Small intestine (tissue), 7 donors: ENCODE measurements around the gene TM2D3. TPM values are rescaled to one million over a fixed set of nuclear protein-coding genes. Genes with fewer than 3 reads are reported as not detected.
A peak's percentile ranks its signal among the peaks of the same experiment; 100 is the strongest.

Experiments used
- DNase-seq, 2 donors: peaks; one replicate each; pipeline versions ENCODE4 v3.0.0 to v3.0.0-alpha.2; 2013
- FAIRE-seq: peaks from 2 replicates; lab custom pipeline; 2012; peaks lifted over from hg19 to GRCh38; lab: Jason Lieb, UNC
- H3K27ac ChIP-seq, 3 donors: one replicate each; pipeline ENCODE4 v1.5.1; 2013; ENCODE audit warnings: low read length in 2 of 3, mild to moderate bottlenecking in 2 of 3, control low read depth in 1 of 3, inconsistent platforms in 1 of 3, low read depth in 1 of 3, moderate library complexity in 1 of 3
- H3K27me3 ChIP-seq, 3 donors: one replicate each; pipeline ENCODE4 v1.6.1; 2013; ENCODE audit warnings: low read length in 3 of 3, inconsistent platforms in 1 of 3; ENCODE audit not compliant: control insufficient read depth in 3 of 3, insufficient read depth in 3 of 3
- H3K36me3 ChIP-seq, 3 donors: one replicate each; pipeline ENCODE4 v1.6.1; 2013; ENCODE audit warnings: low read length in 3 of 3, inconsistent platforms in 1 of 3, low read depth in 1 of 3, mild to moderate bottlenecking in 1 of 3, moderate library complexity in 1 of 3; ENCODE audit not compliant: control insufficient read depth in 3 of 3, insufficient read depth in 2 of 3
- H3K4me1 ChIP-seq, 3 donors: one replicate each; pipeline ENCODE4 v1.6.1; 2013; ENCODE audit warnings: low read length in 2 of 3, inconsistent platforms in 1 of 3, low read depth in 1 of 3, mild to moderate bottlenecking in 1 of 3, moderate library complexity in 1 of 3; ENCODE audit not compliant: control insufficient read depth in 3 of 3, insufficient read depth in 2 of 3
- H3K4me3 ChIP-seq, 3 donors: one replicate each; pipeline ENCODE4 v1.5.1; 2013; ENCODE audit warnings: low read length in 3 of 3, control low read depth in 1 of 3, inconsistent platforms in 1 of 3, low read depth in 1 of 3, mild to moderate bottlenecking in 1 of 3, moderate library complexity in 1 of 3
- H3K9me3 ChIP-seq, 2 donors: one replicate each; pipeline ENCODE4 v1.6.1; 2013; ENCODE audit warnings: low read depth in 1 of 2, low read length in 1 of 2; ENCODE audit not compliant: control insufficient read depth in 2 of 2, insufficient read depth in 1 of 2
- WGBS, 3 donors: extraction: QIAGEN DNeasy Blood & Tissue Kit; methylation state at CpG; one replicate each; pipeline ENCODE4 v1.1.7; 2013; 5-methylcytosine and 5-hydroxymethylcytosine counted together
- polyA plus RNA-seq, 4 donors: library from polyadenylated mRNA; stranded (reverse) in 3 of 4; unstranded in 1 of 4; fragments of 200-250 nt in 3 of 4; fragments of 120-200 nt in 1 of 4; gene quantifications; one replicate each; pipeline versions ENCODE4 v1.2.1 to v1.2.3, GENCODE V29; 2013
- donor health status: healthy with polysubstance abuse.
- donor health status: control.
- donor health status: control.
- donor health status: Bipolar disorder and iron deficiency.
- donor health status: healthy.

Gene TM2D3
- polyA plus RNA-seq, 4 donors: 19.0 to 47.6 (median 31.5) TPM

DNA sequence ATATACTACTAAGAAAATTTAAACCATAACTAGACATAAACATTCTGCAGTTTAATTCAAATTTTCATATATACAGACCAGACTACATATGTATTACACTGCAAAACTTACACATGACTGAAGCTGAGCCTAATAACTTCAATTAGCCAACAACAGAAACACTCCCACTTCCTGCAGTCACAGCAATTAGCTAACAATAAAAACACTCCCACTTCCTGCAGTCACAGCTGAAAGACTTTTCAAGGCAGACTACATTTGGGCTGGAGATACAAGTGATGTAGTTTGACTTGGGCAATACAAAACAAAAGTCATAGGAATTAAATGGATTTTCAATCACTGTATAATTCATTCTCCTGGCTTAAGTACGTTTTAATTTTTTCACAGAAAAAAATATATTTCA, 10.3 kb downstream of the TM2D3 start:
- no peak for FAIRE-seq
- Histone ChIP-seq H3K36me3 (peaks cover 6 to 26% (median 14%) of the 10 kb centered on the region in 3 donors), H3K27ac (peak overlapping the region in 1 of 3 donors; percentile 36), H3K9me3 (peaks cover 0 to 2% of the 10 kb centered on the region in 2 donors), H3K4me3 (no peak overlapping the region), H3K4me1 (peaks cover 0 to 11% (median under 1%) of the 10 kb centered on the region in 3 donors), H3K27me3 (no peaks in the 10 kb centered on the region)
- DNase-seq: peak; percentile 63 to 71
- 45 to 60% (median 50%) methylated on average over 1 of the region's 1 CpG for WGBS, 3 donors

DNA sequence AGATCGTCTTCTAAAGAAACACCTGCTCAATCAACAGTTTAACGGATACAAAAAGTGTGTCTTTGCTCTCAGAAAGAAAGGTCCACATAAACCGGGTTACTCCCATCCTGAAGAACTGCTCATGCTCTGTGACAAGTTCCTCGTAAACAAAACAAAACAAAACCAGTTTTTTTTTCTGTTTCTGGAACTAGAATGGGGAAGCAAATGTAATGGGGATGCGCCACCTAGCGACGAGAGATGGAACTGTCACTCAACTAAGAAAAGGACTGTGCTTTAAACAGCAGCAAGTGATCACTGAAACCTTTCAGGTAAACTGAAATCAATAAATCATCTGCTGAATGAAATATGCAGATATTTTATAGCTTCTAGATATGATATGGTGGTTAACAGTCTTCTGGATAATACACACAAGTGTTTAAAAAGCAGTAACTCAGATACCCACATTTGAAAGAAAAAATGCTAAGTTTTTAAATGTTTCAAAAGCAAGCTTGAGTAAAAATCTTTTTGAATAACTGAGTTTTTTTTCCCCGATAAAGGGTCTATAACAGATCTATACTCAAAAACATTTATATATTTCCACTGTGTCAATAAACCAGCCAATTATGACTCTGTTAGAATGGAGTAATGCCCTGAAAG, 10.9 kb downstream of the TM2D3 start:
- peak; percentile 47 for FAIRE-seq
- 23 to 26% (median 24%) methylated on average over 8 of the region's 8 CpGs for WGBS, 3 donors
- Histone ChIP-seq H3K27ac (peak overlapping the region in 2 of 3 donors; percentile 25 to 36), H3K4me1 (peaks cover 0 to 11% (median 2%) of the 10 kb centered on the region in 3 donors), H3K27me3 (no peaks in the 10 kb centered on the region), H3K9me3 (peaks cover 0 to 2% of the 10 kb centered on the region in 2 donors), H3K4me3 (no peak overlapping the region), H3K36me3 (peaks cover 6 to 22% (median 14%) of the 10 kb centered on the region in 3 donors)
- peak; percentile 70 to 84 for DNase-seq

DNA sequence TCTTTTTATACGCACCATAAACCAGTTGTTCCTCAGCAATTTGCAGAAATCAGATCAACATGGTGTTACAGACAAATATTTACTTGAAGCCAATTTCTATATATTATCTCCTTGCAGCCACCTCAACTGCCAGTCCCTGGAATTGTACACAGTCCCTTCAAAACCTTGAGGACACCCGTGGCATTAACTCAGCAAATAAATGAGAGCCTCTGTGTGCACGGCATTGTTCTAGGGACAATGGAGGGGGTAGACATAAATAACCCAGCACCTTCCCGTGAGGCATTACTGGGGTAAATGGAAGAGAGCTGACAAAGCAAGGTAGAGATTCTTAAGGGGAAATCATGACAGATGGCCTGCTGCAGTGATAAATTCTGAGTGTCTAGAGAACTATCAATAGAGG, 12.5 kb downstream of the TM2D3 start:
- H3K9me3 ChIP-seq: peaks cover 0 to 2% of the 10 kb centered on the region in 2 donors
- peaks cover 3 to 19% (median 10%) of the 10 kb centered on the region in 3 donors for H3K36me3 ChIP-seq
- 89 to 96% (median 90%) methylated on average over 4 of the region's 4 CpGs for WGBS, 3 donors
- peaks cover 0 to 11% (median 2%) of the 10 kb centered on the region in 3 donors for H3K4me1 ChIP-seq
- H3K4me3 ChIP-seq: no peak overlapping the region
- no peak for DNase-seq
- no peak overlapping the region for H3K27ac ChIP-seq
- no peak for FAIRE-seq
- H3K27me3 ChIP-seq: no peaks in the 10 kb centered on the region

DNA sequence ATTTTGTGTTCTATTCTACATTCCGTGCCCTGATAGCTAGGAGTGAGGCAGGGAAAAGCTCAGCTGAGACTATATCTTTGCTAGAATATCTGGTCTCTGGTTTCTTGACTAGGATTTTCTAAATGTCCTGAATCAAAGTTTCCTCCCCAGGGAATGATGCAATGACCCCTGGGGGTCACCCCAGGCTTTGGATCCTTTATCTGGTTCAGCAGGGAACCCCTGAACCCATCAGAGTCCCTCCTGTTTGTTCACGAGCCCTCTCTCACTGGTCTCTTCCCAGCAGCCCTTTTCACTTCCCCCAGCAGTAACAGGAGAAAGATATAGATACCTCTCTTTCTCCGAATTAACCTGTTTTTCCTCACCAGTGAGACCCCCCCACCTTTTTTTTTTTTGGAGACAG, 14.3 kb downstream of the TM2D3 start:
- WGBS, 3 donors: 30 to 67% (median 53%) methylated on average over 3 of the region's 3 CpGs
- FAIRE-seq (no peak), DNase-seq (no peak)
- Histone ChIP-seq H3K4me1 (peaks cover 0 to 11% (median 2%) of the 10 kb centered on the region in 3 donors), H3K9me3 (peaks cover 0 to 2% of the 10 kb centered on the region in 2 donors), H3K36me3 (peaks cover 0 to 9% (median 3%) of the 10 kb centered on the region in 3 donors), H3K27ac (peak overlapping the region in 1 of 3 donors; percentile 21), H3K4me3 (no peak overlapping the region), H3K27me3 (no peaks in the 10 kb centered on the region)

DNA sequence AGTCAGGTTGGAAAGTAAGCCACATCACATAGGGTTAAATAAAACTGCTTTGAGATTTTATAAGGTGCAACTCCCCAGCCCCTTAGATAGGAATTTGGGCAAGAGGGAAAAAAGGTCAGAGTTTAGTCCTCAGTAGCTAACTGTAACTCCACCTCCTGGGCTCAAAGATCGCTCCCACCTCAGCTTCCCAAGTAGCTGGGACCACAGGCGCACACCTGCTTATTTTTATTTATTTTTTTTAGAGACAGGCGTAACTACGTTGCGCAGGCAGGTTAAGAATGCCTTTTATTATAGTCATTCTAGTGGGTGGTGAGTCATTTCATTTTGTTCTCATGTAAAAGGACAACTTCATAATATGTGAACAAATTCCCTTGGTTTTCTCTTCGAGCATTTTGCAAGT, 14.7 kb downstream of the TM2D3 start:
- Histone ChIP-seq H3K4me3 (no peak overlapping the region), H3K9me3 (peaks cover 0 to 2% of the 10 kb centered on the region in 2 donors), H3K36me3 (peaks cover 0 to 8% (median 2%) of the 10 kb centered on the region in 3 donors), H3K27me3 (no peaks in the 10 kb centered on the region), H3K4me1 (peaks cover 0 to 11% (median 2%) of the 10 kb centered on the region in 3 donors), H3K27ac (peak overlapping the region in 1 of 3 donors; percentile 21)
- DNase-seq: peak; percentile 50 to 60
- no peak for FAIRE-seq
- 12 to 59% (median 39%) methylated on average over 6 of the region's 6 CpGs for WGBS, 3 donors

DNA sequence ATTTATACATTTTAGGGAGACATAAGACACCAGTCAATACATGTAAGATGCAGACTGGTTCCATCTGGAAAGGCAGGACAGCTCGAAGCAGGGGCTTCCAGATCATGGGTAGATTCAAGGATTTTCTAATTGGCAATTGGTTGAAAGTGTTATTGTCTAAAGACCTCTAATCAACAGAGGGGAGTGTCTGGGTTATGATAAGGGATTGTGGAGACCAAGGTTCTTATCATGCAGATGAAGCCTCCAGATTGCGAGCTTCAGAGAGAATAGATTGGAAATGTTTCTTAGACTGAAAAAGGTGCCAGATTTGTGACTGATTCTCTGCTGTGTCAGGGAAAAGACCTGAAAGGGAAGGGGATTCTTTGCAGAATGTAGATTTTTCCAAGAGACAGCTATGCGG, 15.1 kb downstream of the TM2D3 start:
- Histone ChIP-seq H3K27ac (no peak overlapping the region), H3K27me3 (no peaks in the 10 kb centered on the region), H3K4me3 (no peak overlapping the region), H3K9me3 (peaks cover 0 to 2% of the 10 kb centered on the region in 2 donors), H3K4me1 (peaks cover 0 to 11% (median 2%) of the 10 kb centered on the region in 3 donors), H3K36me3 (peaks cover 0 to 4% (median 2%) of the 10 kb centered on the region in 3 donors)
- FAIRE-seq (no peak), DNase-seq (no peak)
- 24 to 62% (median 50%) methylated on average over 3 of the region's 3 CpGs for WGBS, 3 donors

DNA sequence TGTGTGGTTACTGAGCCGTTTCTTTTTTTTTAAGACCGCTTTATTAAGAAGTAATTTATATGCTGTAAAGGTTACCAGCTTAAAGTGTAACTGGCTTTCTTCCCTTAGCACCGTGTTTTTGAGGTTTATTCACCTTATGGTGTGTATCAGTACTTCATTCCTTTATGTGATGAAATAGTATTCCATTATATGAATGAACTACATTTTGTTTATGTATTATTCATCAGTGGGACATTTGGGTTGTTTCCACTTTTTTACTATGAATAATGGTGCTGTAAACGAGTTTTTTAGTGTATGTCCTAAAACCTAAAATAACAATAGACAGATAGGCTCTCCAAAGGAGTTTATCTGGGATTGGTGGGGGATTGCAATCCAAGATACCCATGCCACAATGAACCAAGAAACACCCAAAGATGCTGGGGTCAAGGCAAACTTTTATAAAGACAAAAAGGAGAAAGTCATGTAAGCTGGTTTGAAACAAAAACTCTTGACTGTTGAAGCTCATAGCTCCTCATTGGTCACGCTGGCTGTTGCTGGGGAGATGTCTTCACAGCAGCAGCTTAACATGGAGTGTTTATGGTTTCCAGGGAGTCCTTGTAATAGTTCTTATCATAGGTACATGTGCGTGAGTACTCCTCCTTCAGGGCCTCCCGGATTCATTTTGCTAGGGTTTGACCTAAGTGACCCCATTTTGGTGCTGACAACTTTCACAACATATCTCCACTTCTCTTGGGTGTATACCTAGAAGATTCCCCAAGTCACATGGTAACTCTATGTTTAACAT, 16.0 kb downstream of the TM2D3 start:
- Histone ChIP-seq H3K27me3 (no peaks in the 10 kb centered on the region), H3K9me3 (peaks cover 0 to 2% of the 10 kb centered on the region in 2 donors), H3K4me3 (no peak overlapping the region), H3K36me3 (peaks cover 0 to 4% (median 2%) of the 10 kb centered on the region in 3 donors), H3K4me1 (peaks cover 0 to 9% (median 2%) of the 10 kb centered on the region in 3 donors), H3K27ac (no peak overlapping the region)
- 64 to 74% (median 73%) methylated on average over 7 of the region's 7 CpGs for WGBS, 3 donors
- FAIRE-seq (no peak), DNase-seq (peak in 1 of 2 donors; percentile 22)

DNA sequence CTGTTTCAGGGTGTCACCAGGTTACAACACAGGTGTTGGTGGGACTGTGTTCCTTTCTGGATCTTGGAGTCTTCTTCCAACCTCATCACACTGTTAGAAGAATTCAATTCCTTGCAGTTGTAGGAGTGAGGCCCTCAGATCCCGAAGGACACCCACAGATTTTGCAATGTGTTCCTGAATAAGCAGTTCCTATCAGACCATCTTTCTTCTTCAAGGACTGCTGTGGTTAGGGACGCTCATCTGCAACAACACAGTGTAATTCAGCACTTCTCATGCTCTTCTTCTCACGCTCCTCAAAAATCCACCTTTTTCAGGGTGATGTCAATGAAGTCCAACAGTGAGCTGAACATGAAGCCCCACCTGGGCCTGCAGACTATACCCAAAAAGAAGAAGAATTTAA, 18.8 kb downstream of the TM2D3 start:
- no peak overlapping the region for H3K27ac ChIP-seq
- H3K4me3 ChIP-seq: no peak overlapping the region
- DNase-seq (no peak), FAIRE-seq (no peak)
- WGBS, 3 donors: 93 to 98% (median 96%) methylated on average over 3 of the region's 3 CpGs
- no peaks in the 10 kb centered on the region for H3K27me3 ChIP-seq
- H3K9me3 ChIP-seq: no peaks in the 10 kb centered on the region
- H3K36me3 ChIP-seq: no peaks in the 10 kb centered on the region
- H3K4me1 ChIP-seq: peaks cover 0 to 9% (median 2%) of the 10 kb centered on the region in 3 donors
